SH-SY5Y (cell line): Measurements from ENCODE around the gene TMEM145.

Source experiments
- GATA2 ChIP-seq: IDR thresholded peaks from 2 replicates; pipeline ENCODE4 v1.6.1; 2011; ENCODE audit warnings: mild to moderate bottlenecking, low read depth, low read length
- GATA3 ChIP-seq: IDR thresholded peaks from 2 replicates; pipeline ENCODE4 v1.6.1; 2011; ENCODE audit warnings: low read depth, mild to moderate bottlenecking, low read length, moderate library complexity

Gene TMEM145

DNA sequence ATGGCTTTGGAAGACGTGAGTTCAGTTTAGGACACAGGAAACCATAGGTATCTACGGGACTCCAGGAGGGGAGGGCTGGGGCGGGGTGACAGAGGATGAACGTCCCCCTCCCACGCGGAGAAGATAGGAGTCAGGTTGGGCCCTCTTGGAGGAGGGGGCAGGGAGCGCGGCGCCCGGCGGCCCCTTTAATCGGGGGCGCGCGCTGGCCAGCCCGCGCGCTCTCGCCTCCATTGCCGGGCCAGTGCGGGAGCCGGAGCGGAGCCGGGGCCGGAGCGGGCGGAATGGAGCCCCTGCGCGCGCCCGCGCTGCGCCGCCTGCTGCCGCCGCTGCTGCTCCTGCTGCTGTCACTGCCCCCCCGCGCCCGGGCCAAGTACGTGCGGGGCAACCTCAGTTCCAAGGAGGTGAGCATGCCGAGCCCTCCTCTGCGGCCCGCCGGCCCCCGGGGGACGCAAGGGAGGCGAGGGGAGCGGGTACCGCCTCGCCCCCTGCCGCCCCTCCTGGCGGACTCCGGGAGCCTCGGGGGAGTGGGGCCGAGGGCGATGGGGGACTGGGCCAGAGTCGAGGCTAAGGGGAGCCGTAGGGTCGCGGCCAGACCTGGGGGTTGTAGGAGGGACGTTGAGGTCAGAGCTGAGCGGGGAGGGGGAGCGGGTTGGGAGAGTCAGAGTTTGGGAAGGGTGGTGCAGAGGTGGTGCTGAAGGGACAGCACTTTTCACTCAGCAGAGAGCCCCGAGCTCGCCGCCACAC is at the start of gene TMEM145:
TSS of gene TMEM145 (plus strand) at position 214 of the 744 bp plus-strand sequence. CDS start at position 282, 68 bp downstream.
- TF ChIP-seq GATA2, result no peak
- no peak for TF ChIP-seq GATA3

DNA sequence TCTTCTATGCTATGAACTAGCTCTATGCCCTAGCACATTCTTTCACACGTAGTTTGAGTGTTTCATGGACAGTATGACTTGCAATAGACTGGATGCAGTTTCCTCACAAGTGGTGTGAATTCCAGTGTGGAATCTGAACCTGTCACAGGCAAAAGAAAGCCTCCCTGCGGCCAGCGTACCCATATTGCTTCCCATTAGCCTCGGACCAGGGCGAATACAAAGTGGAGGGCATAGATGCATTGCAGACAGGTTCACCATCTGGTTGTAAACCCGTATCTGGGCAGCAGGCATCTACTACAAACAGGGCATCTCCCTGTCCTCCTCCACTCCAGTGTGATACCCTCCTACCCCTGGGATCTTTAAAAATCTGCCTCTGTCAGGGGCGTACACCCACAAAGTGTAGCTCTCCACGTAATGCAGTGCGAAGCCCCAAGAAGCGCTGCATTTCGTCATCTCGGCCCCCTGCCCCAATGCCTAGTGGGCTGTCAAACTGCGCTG is 45.4 kb upstream of the TMEM145 start:
- TF ChIP-seq GATA2 (no peak), GATA3 (no peak)

DNA sequence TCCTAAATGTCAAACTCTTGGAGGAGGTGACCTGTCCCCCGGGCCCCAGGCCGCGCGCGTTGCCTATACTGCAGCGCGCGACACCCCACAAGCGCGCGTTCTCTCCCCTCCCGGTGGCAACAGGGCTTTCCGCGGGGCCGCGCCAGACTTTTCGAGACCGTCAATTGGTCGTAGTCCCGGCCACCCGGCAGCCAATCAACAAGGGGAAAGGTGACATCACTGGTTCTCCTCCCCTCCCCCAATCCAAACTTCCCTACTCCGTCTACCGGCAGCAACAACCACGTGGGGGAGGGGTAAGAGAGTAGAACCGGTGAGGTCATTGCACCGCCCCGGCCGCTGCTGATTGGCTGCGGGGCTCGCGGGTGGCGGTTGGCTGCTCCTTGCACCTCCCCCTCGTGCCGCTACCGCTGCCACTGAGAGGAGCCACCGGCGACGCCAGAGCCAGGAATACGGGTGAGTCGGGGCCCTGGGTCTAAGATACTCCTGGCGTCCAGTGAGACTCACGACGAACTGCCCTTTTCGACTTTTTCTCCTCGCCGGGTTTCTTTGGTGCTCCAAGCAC is 44.9 kb upstream of the TMEM145 start:
- no peak for TF ChIP-seq GATA3
- TF ChIP-seq GATA2, result no peak

DNA sequence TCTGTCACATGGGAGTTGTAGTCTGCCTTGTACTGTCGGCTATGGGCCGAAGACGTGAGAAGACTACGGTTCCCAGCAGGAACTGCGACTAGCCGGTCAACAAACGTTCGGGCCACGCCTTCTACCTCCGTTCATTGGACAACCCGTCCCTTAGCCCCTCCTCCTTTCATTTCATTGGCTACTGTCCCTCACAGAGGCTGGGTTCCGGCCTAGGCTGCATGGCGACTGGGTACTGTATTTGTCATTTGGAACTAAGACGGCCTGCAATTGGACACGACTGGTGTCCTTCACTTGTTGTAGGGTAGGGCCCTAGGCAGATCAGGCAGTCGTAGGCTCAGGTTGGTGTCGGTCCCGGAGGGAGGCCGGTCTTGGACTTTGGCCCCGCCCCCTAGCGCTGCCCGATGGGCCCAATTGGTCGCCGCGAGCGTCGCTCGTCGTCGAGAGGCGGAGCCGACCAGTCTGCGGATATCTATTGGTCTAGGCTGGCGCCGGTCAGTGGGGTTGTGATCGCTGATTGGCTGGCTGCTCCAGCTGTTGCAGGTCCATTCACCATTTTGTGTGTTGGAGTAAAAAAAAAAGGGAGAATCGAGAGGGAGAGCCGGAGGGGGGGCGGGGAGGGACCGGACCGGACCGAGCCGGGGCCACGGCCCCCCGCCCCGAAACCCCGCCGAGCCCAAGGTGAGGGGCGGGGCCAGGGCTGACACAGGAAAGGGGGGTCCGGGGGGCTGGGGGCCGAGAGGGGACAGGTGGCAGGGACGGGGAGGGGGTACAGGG is 44.2 kb upstream of the TMEM145 start, which contains the start of gene CIC:
TSS of gene CIC (plus strand) at position 549 of the 774 bp plus-strand sequence. CDS start 2,532 bp downstream, outside the sequence.
- TF ChIP-seq GATA2 (no peak), GATA3 (no peak)

DNA sequence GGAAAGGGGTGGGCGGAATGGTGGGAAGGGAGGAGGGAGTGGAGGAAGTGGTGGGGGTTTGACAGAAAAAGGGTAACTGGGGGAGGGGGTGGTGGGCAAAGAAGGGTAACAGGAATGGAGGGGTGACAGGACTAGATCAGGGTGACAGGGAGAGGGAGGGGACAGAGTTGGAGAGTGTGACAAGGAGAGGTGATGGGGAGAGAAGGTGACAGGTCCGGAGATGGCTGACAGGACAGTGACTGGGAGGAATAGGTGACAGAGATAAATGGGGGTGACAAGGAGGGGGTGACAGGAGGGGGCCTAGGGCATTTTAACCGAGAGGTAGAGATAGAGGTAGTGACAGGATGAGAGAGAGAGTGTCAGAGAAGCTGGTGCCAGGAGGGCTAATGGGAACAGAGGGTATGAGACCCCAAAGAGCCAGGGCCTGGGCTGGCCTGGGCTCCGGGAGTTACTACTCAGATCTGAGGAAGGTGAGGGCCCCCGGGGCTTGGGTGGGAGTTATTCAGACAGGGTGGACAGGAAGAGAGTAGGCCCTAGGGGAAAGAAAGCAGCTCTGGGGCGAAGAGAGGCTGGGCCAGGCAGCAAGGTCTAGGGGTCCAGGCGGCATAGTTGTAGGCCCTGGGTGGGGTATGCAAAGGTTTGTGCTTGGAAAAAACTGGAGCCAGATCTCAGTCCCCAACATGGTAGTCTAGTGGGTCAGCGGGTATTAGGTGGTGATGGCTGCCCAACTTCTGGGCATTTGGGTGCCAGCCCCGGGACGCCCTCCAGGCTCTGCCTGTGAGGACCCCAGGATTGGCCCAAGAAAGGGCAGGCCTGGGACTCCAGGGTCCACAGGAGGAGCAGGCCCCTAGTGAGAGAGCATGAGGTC is 43.4 kb upstream of the TMEM145 start:
- no peak for TF ChIP-seq GATA2
- TF ChIP-seq GATA3, result no peak

DNA sequence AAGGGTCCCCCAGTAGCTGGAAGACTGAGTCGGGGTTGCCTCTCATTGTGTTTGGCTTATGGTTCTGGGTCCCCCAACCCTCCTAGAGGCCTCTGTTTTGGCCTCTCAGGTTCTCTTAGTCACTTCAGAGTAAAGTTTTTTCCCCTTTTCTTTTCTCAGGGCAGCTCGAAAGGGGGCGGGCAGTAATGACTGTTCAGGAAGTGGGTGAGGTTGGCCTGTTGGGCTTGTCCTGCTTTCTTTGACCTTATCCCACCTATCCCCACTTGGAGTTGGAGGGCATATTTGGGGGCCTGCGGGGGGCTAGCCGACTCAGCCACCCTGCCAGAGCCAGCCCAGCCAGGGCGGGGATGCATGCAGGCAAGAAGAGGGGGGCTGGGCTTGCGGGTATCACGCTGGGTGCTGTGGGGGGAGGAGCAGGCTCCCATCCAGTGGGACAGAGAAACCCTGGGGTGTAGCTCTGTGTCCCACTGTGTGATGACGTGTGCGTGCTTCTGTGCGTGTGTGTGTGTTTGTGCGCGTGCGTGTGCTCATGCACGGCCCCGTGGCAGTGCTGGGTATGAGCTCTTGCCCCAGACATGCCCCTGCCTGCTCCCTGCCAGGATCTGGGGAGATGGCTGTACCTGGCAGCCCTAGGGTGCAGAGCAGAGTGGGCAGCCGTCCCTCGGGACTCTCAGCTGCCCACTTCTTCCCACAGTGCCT is 42.6 kb upstream of the TMEM145 start:
- no peak for TF ChIP-seq GATA2
- TF ChIP-seq GATA3, result no peak

DNA sequence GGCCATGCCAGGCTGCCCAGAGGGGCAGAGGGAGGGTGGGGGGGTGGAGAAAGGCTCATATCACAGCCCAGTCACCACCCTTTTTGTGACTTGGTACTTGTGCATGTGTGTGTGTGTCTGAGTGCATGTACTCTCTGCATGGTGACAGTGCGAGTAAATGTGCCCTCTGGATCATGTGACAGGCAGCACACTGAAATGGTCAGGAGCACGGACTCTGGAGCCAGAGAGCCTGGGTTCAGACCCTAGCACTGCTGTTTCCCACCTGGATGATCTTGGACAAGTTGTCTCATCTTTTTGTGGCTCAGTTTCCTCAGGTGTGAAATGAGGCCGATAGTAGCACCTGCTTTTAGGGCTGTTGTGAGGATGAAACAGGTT is 42.1 kb upstream of the TMEM145 start:
- TF ChIP-seq GATA2 (no peak), GATA3 (no peak)

DNA sequence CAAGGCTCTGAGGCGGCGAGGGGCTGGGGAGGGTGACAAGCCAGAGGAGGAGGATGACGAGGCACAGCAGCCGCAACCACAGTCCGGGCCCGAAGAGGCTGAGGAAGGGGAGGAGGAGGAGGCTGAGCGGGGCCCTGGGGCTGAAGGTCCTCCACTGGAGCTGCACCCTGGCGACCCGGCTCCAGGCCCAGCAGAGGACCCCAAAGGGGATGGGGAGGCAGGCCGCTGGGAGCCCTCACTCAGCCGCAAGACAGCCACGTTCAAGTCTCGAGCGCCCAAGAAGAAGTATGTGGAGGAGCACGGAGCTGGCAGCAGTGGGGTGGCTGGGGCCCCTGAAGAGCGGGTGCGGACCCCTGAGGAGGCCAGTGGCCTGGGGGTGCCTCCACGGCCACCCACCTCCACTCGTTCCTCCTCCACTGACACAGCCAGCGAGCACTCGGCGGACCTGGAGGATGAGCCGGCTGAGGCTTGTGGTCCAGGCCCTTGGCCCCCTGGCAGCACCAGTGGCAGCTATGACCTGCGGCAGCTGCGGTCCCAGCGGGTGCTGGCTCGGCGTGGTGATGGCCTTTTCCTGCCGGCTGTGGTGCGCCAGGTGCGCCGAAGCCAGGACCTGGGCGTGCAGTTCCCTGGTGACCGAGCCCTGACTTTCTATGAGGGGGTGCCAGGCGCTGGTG is 41.1 kb upstream of the TMEM145 start:
- no peak for TF ChIP-seq GATA2
- TF ChIP-seq GATA3, result no peak

DNA sequence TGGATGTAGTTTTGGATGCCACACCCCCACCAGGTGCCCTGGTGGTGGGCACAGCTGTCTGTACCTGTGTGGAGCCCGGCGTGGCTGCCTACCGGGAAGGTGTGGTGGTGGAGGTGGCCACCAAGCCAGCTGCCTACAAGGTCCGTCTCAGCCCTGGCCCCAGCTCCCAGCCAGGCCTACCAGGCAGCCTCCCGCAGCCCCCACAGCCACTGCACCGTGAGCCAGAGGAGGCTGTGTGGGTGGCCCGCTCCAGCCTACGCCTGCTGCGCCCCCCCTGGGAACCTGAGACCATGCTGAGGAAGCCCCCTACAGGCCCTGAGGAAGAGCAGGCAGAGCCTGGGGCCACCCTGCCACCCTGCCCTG is 40.6 kb upstream of the TMEM145 start:
- TF ChIP-seq GATA3 (no peak), GATA2 (no peak)

DNA sequence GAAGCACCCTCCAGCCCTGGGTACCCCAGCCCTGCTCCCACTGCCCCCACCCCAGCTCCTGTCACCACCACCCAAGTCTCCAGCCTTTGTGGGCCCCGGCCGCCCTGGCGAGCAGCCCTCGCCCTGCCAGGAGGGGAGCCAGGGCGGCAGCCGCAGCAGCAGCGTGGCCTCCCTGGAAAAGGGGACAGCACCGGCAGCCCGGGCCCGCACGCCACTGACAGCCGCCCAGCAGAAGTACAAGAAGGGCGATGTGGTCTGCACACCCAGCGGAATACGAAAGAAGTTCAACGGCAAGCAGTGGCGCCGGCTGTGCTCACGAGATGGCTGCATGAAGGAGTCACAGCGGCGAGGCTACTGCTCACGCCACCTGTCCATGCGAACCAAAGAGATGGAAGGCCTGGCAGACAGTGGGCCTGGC is 40.1 kb upstream of the TMEM145 start:
- no peak for TF ChIP-seq GATA2
- TF ChIP-seq GATA3, result no peak

DNA sequence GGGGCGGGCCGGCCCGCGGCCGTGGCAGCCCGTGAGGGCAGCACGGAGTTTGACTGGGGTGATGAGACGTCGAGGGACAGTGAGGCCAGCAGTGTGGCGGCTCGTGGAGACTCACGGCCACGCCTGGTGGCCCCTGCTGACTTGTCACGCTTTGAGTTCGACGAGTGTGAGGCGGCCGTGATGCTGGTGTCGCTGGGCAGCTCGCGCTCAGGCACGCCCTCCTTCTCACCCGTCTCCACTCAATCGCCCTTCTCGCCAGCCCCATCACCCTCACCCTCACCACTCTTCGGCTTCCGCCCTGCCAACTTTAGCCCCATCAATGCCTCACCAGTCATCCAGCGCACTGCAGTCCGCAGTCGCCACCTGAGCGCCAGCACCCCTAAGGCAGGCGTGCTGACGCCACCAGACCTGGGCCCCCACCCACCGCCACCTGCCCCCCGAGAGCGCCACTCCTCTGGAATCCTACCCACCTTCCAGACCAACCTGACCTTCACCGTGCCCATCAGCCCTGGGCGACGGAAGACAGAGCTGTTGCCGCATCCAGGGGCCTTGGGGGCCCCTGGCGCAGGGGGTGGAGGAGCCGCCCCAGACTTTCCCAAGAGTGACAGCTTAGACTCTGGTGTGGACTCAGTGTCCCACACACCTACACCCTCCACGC is 39.6 kb upstream of the TMEM145 start:
- TF ChIP-seq GATA3, result no peak
- no peak for TF ChIP-seq GATA2

DNA sequence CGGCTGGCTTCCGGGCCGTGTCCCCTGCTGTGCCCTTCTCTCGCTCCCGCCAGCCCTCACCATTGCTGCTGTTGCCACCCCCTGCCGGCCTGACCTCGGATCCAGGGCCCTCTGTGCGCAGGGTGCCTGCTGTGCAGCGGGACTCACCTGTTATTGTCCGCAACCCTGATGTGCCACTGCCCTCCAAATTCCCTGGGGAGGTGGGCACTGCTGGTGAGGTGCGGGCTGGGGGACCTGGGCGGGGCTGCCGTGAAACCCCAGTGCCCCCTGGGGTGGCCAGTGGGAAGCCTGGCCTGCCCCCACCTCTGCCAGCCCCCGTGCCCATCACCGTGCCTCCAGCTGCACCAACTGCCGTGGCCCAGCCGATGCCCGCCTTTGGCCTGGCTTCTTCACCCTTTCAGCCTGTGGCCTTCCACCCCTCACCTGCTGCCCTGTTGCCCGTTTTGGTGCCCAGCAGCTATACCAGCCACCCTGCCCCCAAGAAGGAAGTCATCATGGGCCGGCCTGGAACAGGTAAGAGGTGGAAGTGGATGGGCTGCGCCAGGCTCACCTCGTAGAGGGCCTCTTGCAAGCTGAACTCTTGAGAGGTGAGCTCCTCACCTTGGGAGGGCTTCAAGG is 38.9 kb upstream of the TMEM145 start:
- TF ChIP-seq GATA3 (no peak), GATA2 (no peak)

DNA sequence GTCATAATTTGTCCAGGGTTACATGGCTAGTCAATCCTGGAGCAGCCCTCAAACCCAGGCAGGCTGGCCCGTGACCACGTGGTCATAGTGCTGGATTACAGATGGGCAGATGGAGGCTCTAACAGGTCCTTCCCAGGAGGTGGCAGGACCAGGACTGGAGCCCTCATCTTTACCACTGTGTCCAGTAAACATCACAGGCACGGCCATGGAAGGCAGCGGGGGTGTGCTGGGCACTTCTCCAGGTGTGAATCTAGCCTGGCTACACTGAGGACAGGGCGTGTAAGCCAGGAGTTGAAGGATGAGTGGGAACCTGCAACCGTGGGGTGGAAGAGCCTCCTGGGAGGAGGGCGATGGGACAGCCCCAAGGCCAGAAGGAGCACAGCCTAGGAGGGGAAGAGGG is 38.0 kb upstream of the TMEM145 start:
- TF ChIP-seq GATA2 (no peak), GATA3 (no peak)
